HG03558 (cell line): ENCODE data around the gene GPER1.

Source experiments
- ATAC-seq: cut with Tn5 transposase; IDR thresholded peaks from one replicate; pipeline ENCODE4 v1.9.1; 2021; ENCODE audit warnings: moderate number of reproducible peaks; ENCODE audit not compliant: unreplicated experiment; ENCODE audit errors: extremely low read depth

Gene GPER1

GRCh38 chr7:1053002-1053411, 34.9 kb upstream of the GPER1 start:
- ATAC-seq: no peak

GRCh38 chr7:1053816-1054370, 34.0 kb upstream of the GPER1 start:
- ATAC-seq: no peak

GRCh38 chr7:1054438-1054837, 33.5 kb upstream of the GPER1 start:
- ATAC-seq: no peak

- no peak for ATAC-seq
These were observed 33.0 kb upstream of the GPER1 start for GRCh38 chr7:1054861-1055450.

GRCh38 chr7:1055491-1055955, 32.4 kb upstream of the GPER1 start:
- ATAC-seq: no peak

- ATAC-seq: no peak
These were observed 31.7 kb upstream of the GPER1 start for GRCh38 chr7:1055956-1056784.

GRCh38 chr7:1056785-1057410, 31.0 kb upstream of the GPER1 start:
- ATAC-seq: no peak

- no peak for ATAC-seq
These were observed 30.3 kb upstream of the GPER1 start for GRCh38 chr7:1057416-1058291.

GRCh38 chr7:1058311-1058710, 29.6 kb upstream of the GPER1 start:
- ATAC-seq: no peak

- ATAC-seq: no peak
These were observed 29.1 kb upstream of the GPER1 start for GRCh38 chr7:1058821-1059199.

- no peak for ATAC-seq
These were observed 28.5 kb upstream of the GPER1 start for GRCh38 chr7:1059200-1060091.

- no peak for ATAC-seq
These were observed 27.4 kb upstream of the GPER1 start for GRCh38 chr7:1060315-1061072.

- ATAC-seq: no peak
These were observed 26.7 kb upstream of the GPER1 start for GRCh38 chr7:1061180-1061579.

GRCh38 chr7:1062296-1063294, 25.3 kb upstream of the GPER1 start:
- ATAC-seq: no peak

- ATAC-seq: no peak
These were observed 24.6 kb upstream of the GPER1 start for GRCh38 chr7:1063361-1063760.

- no peak for ATAC-seq
These were observed 23.3 kb upstream of the GPER1 start for GRCh38 chr7:1064581-1064980.

- ATAC-seq: no peak
These were observed 22.7 kb upstream of the GPER1 start for GRCh38 chr7:1065263-1065584.
